Measurements from ENCODE around the gene CR1L.
"Not testable (repeated sequence)": the region's sequence is repeated elsewhere in the genome, so short reads cannot be mapped to it uniquely, and the experiment has no call there.

Gene CR1L

GRCh38 chr1:207644852-207645634 is at the start of gene CR1L:
Gene CR1L (plus strand): TSS chr1:207645133. CDS start chr1:207645234, 101 bp downstream.
- FAIRE-seq: peak; percentile 83
- DNase-seq (ENCODE audit: insufficient read length, low spot score): peak; percentile 83

GRCh38 chr1:207603777-207604176 is 41.2 kb upstream of the CR1L start:
- FAIRE-seq: no peak

GRCh38 chr1:207605444-207606361 is 39.2 kb upstream of the CR1L start:
- FAIRE-seq: no peak

More at GRCh38 chr1:207603777-207604176, 41.2 kb upstream of the CR1L start:
- DNase-seq (ENCODE audit: insufficient read length, low spot score): no peak

GRCh38 chr1:207606362-207606755 is 38.6 kb upstream of the CR1L start:
- FAIRE-seq: no peak

More at GRCh38 chr1:207605444-207606361, 39.2 kb upstream of the CR1L start:
- no peak for DNase-seq (ENCODE audit: insufficient read length, low spot score)

GRCh38 chr1:207612762-207613161 is 32.2 kb upstream of the CR1L start:
- FAIRE-seq (no peak), DNase-seq (ENCODE audit: insufficient read length, low spot score) (no peak)

More at GRCh38 chr1:207606362-207606755, 38.6 kb upstream of the CR1L start:
- DNase-seq (ENCODE audit: insufficient read length, low spot score): no peak

GRCh38 chr1:207619871-207620542 is 24.9 kb upstream of the CR1L start:
- DNase-seq (ENCODE audit: insufficient read length, low spot score): peak; percentile 50
- peak; percentile 9 for FAIRE-seq

- FAIRE-seq: peak; percentile 49
- no peak for DNase-seq (ENCODE audit: insufficient read length, low spot score)
These were observed 24.4 kb upstream of the CR1L start for GRCh38 chr1:207620543-207620893.

GRCh38 chr1:207625504-207626071 is 19.3 kb upstream of the CR1L start:
- DNase-seq (ENCODE audit: insufficient read length, low spot score); FAIRE-seq: not testable (repeated sequence)

GRCh38 chr1:207626972-207627337 is 18.0 kb upstream of the CR1L start:
- no peak for FAIRE-seq
- DNase-seq (ENCODE audit: insufficient read length, low spot score): no peak

- DNase-seq (ENCODE audit: insufficient read length, low spot score) (no peak), FAIRE-seq (no peak)
These were observed 17.4 kb upstream of the CR1L start for GRCh38 chr1:207627496-207627895.

- DNase-seq (ENCODE audit: insufficient read length, low spot score) (no peak), FAIRE-seq (no peak)
These were observed 16.2 kb upstream of the CR1L start for GRCh38 chr1:207628776-207629175.

- no peak for FAIRE-seq
- DNase-seq (ENCODE audit: insufficient read length, low spot score): no peak
These were observed 13.8 kb upstream of the CR1L start for GRCh38 chr1:207631137-207631536.

- DNase-seq (ENCODE audit: insufficient read length, low spot score) (no peak), FAIRE-seq (no peak)
These were observed 11.7 kb upstream of the CR1L start for GRCh38 chr1:207633226-207633625.

GRCh38 chr1:207633699-207634289 is 11.1 kb upstream of the CR1L start:
- not testable (repeated sequence) for FAIRE-seq; DNase-seq (ENCODE audit: insufficient read length, low spot score)

- not testable (repeated sequence) for FAIRE-seq; DNase-seq (ENCODE audit: insufficient read length, low spot score)
These were observed 10.6 kb upstream of the CR1L start for GRCh38 chr1:207634293-207634692.

GRCh38 chr1:207635569-207636186 is 9.3 kb upstream of the CR1L start:
- DNase-seq (ENCODE audit: insufficient read length, low spot score); FAIRE-seq: not testable (repeated sequence)

- FAIRE-seq; DNase-seq (ENCODE audit: insufficient read length, low spot score): not testable (repeated sequence)
These were observed 6.3 kb upstream of the CR1L start for GRCh38 chr1:207638487-207639145.

GRCh38 chr1:207639362-207639761 is 5.6 kb upstream of the CR1L start:
- DNase-seq (ENCODE audit: insufficient read length, low spot score); FAIRE-seq: not testable (repeated sequence)
